T follicular helper cell (primary cell): Measurements from ENCODE around the gene DUSP9.

Source experiments
- DNase-seq: peaks from one replicate; pipeline ENCODE4 v3.0.0-alpha.2; 2020; ENCODE audit warnings: low read depth

The DUSP9 gene

GRCh38 chrX:153637121-153638040, 9.6 kb upstream of the DUSP9 start:
- DNase-seq: no peak

DNA sequence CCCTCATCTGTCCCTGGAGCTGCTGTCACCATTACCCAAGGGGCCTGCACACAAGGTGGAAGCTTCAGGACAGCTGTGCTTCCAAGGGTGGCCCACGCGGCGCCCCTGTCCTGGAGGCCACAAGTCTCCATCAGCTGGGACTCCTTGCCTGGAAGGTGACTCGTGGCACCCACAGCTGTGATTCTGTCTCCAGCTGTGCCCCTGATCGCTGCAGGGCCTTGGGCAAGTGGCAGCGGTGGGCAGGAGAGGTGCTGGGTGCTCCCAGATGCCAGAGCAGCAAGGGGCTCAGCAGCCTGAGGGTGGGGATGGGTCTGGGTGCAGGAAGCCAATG, 9.0 kb upstream of the DUSP9 start:
- DNase-seq: no peak

GRCh38 chrX:153638436-153639176, 8.4 kb upstream of the DUSP9 start:
- no peak for DNase-seq

- no peak for DNase-seq
Measured at GRCh38 chrX:153639177-153640044, 7.6 kb upstream of the DUSP9 start.

GRCh38 chrX:153640045-153640686, 6.8 kb upstream of the DUSP9 start:
- DNase-seq: no peak

DNA sequence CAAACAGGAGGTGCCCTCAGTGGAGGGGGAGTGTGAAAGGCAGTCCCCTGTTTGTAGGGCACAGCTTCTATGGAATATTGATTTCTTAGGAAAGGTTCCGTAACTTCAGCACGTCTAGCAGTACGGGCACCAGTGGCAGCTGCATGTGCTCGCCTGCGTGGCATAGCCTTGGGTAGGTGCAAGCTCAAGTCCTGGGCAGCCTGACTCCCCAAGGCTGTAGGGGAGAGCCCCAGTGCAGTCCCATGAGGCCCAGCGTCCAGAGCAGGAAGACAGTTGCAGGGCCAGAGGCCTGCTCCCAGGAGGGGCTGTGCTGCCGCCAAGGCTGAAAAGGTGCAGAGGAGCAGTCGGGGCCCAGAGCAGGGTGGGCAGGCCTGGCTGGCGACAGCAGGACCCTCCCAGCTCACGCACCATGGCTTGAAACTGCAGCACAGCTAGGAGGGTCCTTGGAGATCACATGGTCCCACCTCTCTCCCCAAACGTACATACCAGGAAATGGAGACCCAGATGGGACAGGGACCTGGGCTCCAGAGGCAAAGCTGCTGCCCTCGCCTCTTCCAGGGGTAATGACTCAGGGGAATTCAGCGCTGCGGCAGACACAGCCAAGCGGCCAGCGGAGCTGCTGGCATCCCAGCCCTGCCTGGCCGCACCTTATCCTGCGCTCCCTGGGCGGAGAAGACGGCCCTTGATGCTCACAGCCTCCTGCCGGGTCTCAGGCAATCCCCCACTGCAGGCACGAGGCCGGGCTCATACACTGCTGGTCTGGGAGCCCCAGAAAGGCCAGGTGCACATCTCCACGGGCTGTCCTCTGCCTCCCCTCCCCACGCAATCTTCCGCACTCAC, 6.0 kb upstream of the DUSP9 start:
- no peak for DNase-seq

DNA sequence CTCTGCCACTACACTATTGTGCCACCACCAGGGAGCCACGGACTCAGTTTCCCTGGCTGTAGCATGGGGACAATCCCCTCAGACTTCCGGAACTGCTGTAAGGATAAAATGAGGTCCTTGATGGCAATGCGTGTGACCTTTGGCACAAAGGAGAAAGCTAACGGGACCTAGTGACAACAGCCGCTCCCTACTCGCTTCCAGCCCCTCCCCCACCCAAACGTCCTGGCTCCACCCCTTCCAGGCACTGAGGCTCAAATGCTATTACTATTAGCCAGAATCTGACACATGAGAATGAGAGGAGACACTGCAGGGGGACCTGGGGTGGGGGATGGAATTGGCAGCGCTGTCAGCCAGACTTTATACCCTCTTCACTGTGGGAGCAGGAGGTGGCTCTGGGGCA, 5.4 kb upstream of the DUSP9 start:
- DNase-seq: no peak

- DNase-seq: no peak
Measured at GRCh38 chrX:153642051-153642654, 4.8 kb upstream of the DUSP9 start.

GRCh38 chrX:153642655-153643430, 4.2 kb upstream of the DUSP9 start:
- DNase-seq: no peak

DNA sequence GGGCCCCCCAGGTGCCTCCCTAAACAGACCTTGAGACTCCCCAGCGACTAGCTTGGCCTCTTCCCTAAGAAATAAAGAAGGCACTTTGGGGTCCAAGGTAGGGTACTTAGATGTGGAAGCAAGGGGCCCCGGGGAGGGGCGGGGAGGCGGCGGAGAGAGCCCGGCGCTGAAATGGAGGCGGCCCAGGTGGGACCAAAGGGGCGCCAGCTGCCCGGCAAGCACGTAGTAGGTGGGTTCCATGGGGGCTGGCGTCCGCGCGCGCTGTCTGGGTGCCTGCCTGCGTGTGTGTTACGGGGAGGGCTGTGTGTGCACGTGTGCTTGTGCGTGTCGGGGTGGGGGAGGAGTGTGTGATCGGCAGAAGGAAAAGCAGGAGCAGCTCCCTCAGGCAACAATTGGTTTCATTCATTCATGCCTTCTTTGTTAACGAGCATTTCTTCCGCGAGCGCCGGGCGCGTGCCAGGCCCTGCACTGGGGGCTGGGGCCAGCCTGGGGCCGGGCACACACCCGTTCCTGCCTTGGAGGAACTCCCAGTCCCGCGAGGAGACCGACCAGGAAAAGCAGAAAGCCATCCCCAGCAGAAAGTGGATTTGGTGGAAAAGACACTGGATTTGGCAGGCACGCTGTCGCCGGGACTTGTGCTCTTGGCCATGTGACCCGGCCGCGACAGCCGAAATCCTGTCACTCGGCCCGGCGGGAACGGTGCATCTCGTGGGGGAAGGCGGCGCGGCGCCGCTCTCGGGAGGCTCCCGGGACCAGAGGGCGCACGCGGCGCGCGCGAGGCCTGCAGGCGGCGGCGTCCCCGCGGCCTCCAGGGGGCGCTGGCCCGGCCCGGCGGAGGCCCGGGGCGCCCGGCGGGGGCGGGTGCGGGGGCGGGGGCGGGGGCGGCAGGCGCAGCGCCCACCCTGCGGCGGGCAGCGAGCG, 3.3 kb upstream of the DUSP9 start:
- DNase-seq: no peak

DNA sequence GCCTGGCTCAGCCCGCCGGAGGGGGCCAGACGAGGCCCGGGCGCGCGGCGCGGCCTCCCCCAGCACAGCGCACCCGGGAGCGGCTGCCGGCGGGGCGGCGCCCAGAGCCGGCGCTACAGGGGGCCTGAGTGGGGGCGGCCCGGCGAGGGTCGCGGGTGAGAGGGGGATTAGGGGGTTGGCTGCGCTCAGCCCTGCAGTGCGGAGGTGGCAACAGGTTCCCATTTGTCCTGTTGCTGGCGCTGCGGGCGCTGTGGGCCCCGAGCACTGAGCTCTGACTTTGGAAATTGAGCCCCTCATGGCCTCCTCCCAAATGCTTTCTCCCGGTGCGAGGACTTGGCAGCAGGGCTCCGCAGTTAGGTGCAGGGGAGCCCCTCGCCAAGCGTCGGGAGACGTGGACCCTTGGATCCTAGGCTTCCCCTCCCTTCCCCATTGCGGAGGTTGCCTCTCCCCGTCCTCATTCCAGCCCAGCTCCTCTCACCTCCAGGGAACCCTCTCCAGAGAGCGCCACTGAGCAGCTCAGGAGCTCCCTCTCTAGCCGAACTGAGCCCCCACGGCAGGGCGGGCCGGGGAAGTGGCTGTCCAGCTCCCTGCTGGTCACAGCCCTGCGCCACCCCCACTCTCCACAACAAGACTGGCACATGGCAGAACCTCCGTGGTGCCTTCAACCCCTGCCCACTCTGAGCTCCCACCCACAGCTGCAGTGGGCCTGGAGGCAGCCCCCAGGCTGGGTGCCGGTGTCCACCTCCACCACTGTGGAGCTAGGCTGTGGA, 2.5 kb upstream of the DUSP9 start:
- DNase-seq: no peak

DNA sequence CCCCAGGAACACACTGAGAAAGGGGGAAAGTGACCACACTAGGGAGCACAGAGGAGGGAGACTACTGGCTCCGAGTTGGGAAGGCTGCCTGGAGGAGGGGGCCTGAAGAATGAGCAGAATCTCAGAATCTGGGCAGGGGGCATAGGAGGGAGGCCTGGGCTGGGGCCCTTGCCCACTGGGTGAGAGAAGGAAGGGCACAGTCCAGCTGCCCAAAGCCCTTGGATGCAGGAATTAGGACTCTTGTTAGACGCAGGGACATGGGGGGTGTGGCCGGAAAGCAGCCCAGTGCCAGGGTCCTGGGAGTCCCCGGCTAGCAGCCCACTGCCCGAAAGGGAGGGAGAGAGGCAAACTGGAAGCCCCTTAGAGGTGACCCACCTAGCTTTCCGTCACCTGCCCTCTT, 1.9 kb upstream of the DUSP9 start:
- no peak for DNase-seq

GRCh38 chrX:153645921-153646488, 998 bp upstream of the DUSP9 start:
- DNase-seq: no peak

DNA sequence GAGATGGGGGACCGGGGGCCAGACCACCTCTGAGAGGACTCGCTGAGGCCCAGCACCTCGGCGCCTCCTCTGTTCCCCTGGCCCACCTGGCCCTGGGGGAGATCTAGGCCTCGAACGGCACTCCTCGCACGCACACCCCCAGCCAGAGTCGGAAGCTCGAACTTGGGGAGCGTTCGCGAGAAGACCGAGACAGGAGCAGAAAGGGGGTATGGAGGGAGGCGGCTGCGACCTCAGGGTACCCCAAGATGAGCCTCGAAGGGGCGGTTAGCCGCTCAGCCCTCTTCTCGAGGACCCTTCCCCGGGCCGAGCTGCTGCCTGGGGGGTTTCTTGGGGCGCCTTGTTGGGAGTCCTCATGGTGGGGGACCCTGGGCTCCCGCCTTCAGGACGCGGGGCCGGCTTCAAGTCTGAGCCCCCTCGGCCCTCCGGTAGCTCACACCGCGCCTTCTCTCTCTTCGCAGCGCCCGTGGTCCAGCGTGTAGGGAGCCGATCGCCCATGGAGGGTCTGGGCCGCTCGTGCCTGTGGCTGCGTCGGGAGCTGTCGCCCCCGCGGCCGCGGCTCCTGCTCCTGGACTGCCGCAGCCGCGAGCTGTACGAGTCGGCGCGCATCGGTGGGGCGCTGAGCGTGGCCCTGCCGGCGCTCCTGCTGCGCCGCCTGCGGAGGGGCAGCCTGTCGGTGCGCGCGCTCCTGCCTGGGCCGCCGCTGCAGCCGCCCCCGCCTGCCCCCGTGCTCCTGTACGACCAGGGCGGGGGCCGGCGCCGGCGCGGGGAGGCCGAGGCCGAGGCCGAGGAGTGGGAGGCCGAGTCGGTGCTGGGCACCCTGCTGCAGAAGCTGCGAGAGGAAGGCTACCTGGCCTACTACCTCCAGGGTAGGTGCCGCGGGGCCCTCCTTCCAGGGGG, 706 bp downstream of the DUSP9 start:
- DNase-seq: no peak

DNA sequence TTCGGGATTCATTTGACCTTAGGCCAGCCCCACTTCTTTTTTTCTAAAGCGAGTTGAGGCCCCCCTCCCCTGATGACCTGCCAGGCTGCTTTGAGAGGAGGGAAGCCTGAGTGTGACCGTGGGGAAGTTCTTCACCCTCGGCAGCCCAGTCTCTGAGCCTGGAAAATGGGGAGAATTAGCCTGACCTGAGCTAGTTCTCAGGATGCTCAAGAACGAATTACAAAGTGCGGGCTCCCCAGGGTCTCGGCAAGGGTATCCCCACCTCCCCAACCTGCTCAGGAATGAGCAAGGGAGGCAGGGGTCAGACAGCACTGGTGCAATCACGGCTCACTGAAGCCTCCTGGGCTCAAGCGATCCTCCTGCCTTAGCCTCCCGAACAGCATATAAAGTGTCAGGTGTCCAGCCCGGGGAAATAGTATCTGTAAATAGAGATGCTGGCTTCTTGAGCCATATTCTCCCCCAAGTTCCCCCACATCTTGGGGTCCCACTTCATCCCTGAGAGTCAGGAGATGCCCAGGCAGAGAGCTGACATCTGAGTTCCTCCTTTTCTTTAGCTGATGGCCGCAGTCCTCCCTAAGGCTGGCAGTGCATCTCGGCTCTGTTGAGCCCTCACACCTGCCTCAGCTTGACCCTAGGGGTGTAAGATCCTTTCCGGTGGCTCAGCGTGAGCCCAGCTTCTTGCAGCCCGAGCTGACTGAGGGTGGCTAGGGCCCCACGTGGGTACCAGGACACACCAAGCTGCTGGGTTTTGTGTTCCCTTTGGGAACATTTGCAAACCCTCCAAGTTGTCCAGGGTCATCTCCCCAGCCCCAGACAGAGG, 1.6 kb downstream of the DUSP9 start:
- DNase-seq: no peak
